Measurements from ENCODE around the gene FAM20C. TPM values are rescaled to one million over a fixed set of nuclear protein-coding genes. Genes with fewer than 3 reads are reported as not detected.

The FAM20C gene
- total RNA-seq, 1 donor: 16.8 TPM

DNA sequence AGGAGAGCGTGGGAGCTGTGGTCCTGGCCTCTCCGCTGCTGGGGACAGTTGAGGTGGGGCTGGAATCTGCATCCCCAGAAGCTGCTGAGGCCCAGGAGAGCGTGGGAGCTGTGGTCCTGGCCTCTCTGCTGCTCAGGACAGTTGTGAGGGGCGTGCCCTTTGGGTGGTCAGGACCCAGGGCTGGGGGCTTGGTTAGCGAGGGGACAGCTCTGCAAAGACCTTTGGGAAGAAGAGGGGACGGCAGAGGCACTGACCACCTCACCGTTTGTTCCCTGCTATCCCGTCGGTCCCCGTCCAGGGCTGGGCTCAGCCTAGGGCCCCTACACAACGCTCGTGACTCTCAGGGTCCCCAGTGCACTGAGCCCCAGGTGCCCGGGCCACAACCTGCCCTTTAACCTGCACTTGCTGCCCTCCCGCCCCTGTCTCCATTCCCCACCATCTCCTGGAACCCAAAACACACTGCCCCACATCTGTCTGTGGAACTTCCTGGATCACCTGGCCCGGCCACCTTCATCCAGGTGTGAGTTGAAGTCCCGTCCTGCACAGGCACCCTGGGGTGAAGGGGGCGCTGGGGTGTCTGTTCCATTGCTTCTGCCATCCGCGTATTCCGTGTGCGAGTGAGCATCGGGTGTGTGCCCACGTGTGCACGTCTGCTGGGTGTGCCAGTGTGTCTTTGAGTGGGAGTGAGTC is 111.7 kb downstream of the FAM20C start:
- no peak for DNase-seq (ENCODE audit: low read depth)
- TF ChIP-seq, protein P1, sequence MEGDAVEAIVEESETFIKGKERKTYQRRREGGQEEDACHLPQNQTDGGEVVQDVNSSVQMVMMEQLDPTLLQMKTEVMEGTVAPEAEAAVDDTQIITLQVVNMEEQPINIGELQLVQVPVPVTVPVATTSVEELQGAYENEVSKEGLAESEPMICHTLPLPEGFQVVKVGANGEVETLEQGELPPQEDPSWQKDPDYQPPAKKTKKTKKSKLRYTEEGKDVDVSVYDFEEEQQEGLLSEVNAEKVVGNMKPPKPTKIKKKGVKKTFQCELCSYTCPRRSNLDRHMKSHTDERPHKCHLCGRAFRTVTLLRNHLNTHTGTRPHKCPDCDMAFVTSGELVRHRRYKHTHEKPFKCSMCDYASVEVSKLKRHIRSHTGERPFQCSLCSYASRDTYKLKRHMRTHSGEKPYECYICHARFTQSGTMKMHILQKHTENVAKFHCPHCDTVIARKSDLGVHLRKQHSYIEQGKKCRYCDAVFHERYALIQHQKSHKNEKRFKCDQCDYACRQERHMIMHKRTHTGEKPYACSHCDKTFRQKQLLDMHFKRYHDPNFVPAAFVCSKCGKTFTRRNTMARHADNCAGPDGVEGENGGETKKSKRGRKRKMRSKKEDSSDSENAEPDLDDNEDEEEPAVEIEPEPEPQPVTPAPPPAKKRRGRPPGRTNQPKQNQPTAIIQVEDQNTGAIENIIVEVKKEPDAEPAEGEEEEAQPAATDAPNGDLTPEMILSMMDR (IDR thresholded peaks at IDR 0.05; ENCODE audit: insufficient read depth, low read depth, low read length): no peak
- no peak overlapping the region for H3K4me3 ChIP-seq (ENCODE audit: low read depth, low read length)

DNA sequence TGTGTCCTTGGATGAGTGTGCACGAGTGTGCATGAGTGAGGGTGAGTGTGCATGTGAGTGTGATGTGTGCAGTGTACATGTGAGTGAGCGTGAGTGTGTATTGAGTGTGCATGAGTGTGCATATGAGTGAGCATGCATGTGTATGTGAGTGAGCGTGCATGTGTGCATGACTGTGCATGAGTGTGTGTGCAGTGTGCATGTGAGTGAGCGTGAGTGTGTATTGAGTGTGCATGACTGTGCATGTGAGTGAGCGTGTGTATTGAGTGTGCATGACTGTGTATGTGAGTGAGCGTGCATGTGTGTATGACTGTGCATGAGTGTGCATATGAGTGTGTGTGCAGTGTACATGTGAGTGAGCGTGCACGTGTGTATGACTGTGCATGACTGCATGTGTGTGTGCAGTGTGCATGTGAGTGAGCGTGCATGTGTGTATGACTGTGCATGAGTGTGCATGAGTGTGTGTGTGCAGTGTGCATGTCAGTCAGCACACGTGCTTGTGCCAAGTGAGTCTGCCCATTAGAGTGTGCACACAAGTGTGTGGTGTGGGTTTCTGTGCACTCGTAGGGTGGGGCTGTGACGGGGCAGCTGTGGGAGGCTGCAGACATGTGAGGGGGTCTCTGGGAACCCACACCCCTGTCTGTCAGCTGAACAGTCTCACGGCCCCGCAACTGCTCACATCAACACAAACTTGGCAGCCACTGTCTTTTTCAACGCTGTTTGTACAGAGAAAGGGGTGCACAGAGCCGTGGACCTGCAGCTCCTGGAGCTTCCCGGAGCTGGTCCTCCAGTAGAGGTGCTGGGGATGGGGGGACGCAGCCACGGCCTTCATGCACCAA is 112.4 kb downstream of the FAM20C start:
- TF ChIP-seq, protein P1 (IDR thresholded peaks at IDR 0.05; ENCODE audit: insufficient read depth, low read depth, low read length): no peak
- DNase-seq (ENCODE audit: low read depth): no peak
- no peak overlapping the region for H3K4me3 ChIP-seq (ENCODE audit: low read depth, low read length)

DNA sequence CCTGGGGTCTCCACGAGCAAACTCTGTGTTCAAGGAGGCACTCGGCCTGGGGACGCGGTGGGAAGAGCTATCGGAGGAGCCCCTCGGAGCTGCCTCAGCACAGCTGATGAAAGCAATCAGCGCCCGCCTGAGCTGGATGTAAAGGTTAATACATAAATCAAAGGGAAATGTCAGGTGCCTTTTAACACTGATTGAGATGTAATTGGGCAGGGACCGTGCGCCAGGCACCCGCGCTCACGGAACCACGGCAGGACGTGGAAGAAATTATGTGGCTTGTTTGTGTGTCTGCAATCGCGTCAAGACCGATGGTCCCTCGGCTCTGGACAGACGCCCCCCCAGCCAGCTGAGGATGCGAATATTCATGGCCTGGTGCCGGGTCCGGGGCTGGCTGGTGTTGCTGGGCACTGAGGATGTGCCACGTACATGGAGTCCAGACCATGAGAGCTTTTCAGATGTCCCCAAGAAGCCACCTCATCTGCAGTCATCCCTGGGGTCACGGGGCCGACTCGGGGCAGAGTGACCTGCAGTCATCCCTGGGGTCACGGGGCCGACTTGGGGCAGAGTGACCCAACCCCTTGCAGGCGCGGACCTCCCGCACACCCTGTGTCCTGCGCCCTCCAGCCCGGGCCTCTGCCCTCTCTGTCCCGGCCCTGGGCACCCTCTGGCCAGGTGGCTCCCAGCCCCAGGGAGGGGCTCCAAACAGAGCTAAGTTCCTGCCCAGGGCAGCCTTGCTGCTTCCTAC is 113.2 kb downstream of the FAM20C start:
- no peak overlapping the region for H3K4me3 ChIP-seq (ENCODE audit: low read depth, low read length)
- TF ChIP-seq, protein P1 (IDR thresholded peaks at IDR 0.05; ENCODE audit: insufficient read depth, low read depth, low read length): no peak
- no peak for DNase-seq (ENCODE audit: low read depth)

DNA sequence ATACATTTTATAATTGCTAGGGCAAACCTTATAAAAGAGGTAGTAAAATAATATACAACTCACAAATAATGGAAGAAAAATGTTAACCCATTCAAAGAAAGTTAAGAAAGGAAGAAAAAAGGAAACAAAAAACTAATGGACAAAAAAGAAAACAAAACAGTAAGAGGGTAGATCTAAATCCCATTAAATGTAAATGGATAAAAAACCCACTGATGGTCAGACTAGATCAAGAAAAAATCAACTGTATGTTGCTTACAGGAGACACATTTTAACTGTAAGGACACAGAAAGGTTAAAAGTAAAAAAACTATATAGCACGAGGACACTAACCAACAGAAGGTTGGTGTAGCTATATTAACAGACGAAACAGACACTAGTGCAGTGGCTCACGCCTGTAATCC is 115.6 kb downstream of the FAM20C start:
- TF ChIP-seq, protein P1 (IDR thresholded peaks at IDR 0.05; ENCODE audit: insufficient read depth, low read depth, low read length): no peak
- DNase-seq (ENCODE audit: low read depth): no peak
- H3K4me3 ChIP-seq (ENCODE audit: low read depth, low read length): no peak overlapping the region

DNA sequence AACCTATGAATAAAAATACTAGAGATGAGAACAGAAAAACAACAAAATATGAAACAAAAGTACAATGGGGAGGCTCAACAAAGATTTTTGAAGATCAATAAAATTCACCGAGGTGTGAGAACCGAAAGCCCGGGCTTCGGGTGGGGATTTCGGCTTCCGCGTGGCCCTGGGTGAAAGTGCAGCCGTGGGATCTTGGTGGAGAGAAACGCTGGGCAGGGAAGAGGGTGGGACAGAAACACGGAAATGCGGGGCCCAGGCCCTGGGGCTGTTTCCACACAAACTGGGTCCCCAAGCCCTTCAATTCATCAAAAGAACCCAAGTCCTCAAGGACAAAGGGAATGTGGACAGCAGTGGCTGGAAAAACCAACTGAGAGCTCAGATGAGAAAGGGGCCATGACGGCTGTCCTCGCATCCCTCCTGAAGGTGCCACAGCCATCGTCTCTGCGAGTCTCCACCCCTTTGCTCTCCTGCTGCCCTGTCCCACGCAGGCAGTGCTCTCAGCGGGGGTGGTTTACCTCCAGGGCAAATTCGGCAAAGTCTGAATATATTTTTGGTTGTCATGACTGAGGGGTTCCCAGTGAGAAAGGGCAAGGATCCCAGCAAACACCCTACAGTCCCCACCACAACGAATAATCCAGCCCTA is 117.3 kb downstream of the FAM20C start:
- no peak overlapping the region for H3K4me3 ChIP-seq (ENCODE audit: low read depth, low read length)
- TF ChIP-seq, protein P1 (IDR thresholded peaks at IDR 0.05; ENCODE audit: insufficient read depth, low read depth, low read length): no peak
- no peak for DNase-seq (ENCODE audit: low read depth)

Other genes starting within 250 kb of the FAM20C start
- gene FOXL3, start 97.6 kb downstream of the FAM20C start, total RNA-seq: not detected in 2 replicates